Neural crest cell (in vitro differentiated cells): Measurements from ENCODE around the gene BIRC2. TPM values are rescaled to one million over a fixed set of nuclear protein-coding genes. Genes with fewer than 3 reads are reported as not detected.
A peak's percentile ranks its signal among the peaks of the same experiment; 100 is the strongest.

Source experiments
- DNase-seq: peaks from one replicate; pipeline ENCODE4 v3.0.0; 2021; ENCODE audit warnings: low read depth, mixed read lengths, low spot score
- H3K27ac Mint-ChIP-seq: one replicate; pipeline ENCODE4 v1.8.0; 2021; ENCODE audit warnings: mild to moderate bottlenecking, mixed read lengths; ENCODE audit not compliant: unreplicated experiment
- H3K27me3 Mint-ChIP-seq: 2 replicates; pipeline ENCODE4 v1.8.0; 2021; ENCODE audit warnings: low read depth, mild to moderate bottlenecking, mixed read lengths
- H3K36me3 Mint-ChIP-seq: 2 replicates; pipeline ENCODE4 v1.8.0; 2021; ENCODE audit warnings: low read depth, mild to moderate bottlenecking, mixed read lengths
- H3K4me1 Mint-ChIP-seq: 2 replicates; pipeline ENCODE4 v1.8.0; 2021; ENCODE audit warnings: mixed read lengths
- H3K4me3 Mint-ChIP-seq: one replicate; pipeline ENCODE4 v1.8.0; 2021; ENCODE audit warnings: mild to moderate bottlenecking, mixed read lengths
- H3K9me3 Mint-ChIP-seq: 2 replicates; pipeline ENCODE4 v1.8.0; 2021; ENCODE audit warnings: mixed read lengths
- CTCF ChIP-seq: fragments of 200-600 bp; sonication (generic); conservative IDR thresholded peaks from 2 replicates; pipeline ENCODE4 v1.5.0; 2021; ENCODE audit warnings: antibody characterized with exemption, mild to moderate bottlenecking
- total RNA-seq: library from RNA; stranded (reverse); gene quantifications from 2 replicates; pipeline ENCODE4 v1.2.1, GENCODE V29; 2021

BIRC2 gene
- total RNA-seq, 1 donor from 2014 or later, result 42.6 TPM

GRCh38 chr11:102323542-102324251 is 23.3 kb upstream of the BIRC2 start:
- no peak for DNase-seq
- Mint-ChIP-seq H3K27me3 (peaks cover 1% of the 10 kb centered on the region), H3K4me3 (no peak overlapping the region), H3K36me3 (no peaks in the 10 kb centered on the region), H3K9me3 (no peaks in the 10 kb centered on the region), H3K4me1 (peaks cover 8% of the 10 kb centered on the region), H3K27ac (no peak overlapping the region)
- TF ChIP-seq CTCF, result no peak

DNA sequence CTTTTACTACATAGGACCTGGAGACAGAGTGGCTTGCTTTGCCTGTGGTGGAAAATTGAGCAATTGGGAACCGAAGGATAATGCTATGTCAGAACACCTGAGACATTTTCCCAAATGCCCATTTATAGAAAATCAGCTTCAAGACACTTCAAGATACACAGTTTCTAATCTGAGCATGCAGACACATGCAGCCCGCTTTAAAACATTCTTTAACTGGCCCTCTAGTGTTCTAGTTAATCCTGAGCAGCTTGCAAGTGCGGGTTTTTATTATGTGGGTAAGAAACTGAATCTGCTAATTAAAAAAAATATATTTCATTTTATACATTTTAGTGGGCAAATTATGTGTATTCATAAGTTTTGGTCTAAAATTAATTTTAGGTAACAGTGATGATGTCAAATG is 21.9 kb upstream of the BIRC2 start:
- Mint-ChIP-seq H3K4me3 (no peak overlapping the region), H3K9me3 (no peaks in the 10 kb centered on the region), H3K27me3 (no peaks in the 10 kb centered on the region), H3K4me1 (peaks cover 7% of the 10 kb centered on the region), H3K36me3 (no peaks in the 10 kb centered on the region), H3K27ac (no peak overlapping the region)
- TF ChIP-seq CTCF, result peak; percentile 20
- DNase-seq, result no peak

DNA sequence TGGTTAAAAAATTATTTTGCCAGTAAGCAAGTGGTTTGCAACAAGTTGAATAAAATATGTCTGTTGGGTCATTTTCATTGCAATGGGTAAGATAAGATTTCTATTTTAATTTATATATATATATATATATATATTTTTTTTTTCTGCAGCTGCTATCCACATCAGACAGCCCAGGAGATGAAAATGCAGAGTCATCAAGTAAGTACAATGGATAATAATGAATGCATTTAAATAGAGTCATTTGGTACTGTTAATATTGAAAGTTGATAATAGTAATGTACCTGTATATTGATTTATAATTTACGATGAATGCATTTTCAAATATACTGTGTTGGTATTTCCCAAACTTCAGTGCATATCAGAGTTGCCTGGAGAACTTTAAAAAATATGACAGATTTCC is 18.3 kb upstream of the BIRC2 start:
- Mint-ChIP-seq H3K27me3 (no peaks in the 10 kb centered on the region), H3K9me3 (no peaks in the 10 kb centered on the region), H3K4me3 (no peak overlapping the region), H3K36me3 (no peaks in the 10 kb centered on the region), H3K27ac (no peak overlapping the region), H3K4me1 (no peaks in the 10 kb centered on the region)
- DNase-seq, result no peak
- no peak for TF ChIP-seq CTCF

DNA sequence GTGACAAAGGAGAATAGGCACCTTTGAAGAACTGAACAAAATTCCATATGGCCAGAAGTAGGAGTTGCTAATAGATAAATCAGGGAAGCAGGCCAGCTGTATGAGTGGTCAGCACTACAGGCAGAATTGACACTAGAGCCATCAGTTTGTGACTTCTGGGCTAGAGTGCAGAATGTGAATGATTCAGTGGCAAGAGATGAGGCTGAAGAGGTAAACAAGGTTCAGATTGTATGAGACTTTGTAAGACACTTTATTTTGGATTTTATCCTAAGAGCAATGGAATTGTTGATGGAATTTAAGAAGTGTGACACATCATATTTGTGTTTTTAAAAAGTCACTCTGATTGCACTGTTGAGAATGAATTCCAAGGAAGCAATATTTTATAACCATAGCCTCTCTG is 16.8 kb upstream of the BIRC2 start:
- H3K36me3 Mint-ChIP-seq, result no peaks in the 10 kb centered on the region
- TF ChIP-seq CTCF, result no peak
- no peaks in the 10 kb centered on the region for H3K27me3 Mint-ChIP-seq
- H3K9me3 Mint-ChIP-seq, result no peaks in the 10 kb centered on the region
- no peaks in the 10 kb centered on the region for H3K4me1 Mint-ChIP-seq
- DNase-seq, result no peak
- H3K27ac Mint-ChIP-seq, result no peak overlapping the region
- no peak overlapping the region for H3K4me3 Mint-ChIP-seq

GRCh38 chr11:102331341-102331740 is 15.7 kb upstream of the BIRC2 start:
- no peak for TF ChIP-seq CTCF
- no peak overlapping the region for H3K4me3 Mint-ChIP-seq
- H3K4me1 Mint-ChIP-seq, result no peaks in the 10 kb centered on the region
- H3K36me3 Mint-ChIP-seq, result no peaks in the 10 kb centered on the region
- no peak for DNase-seq
- no peaks in the 10 kb centered on the region for H3K27me3 Mint-ChIP-seq
- no peak overlapping the region for H3K27ac Mint-ChIP-seq
- H3K9me3 Mint-ChIP-seq, result no peaks in the 10 kb centered on the region
